Panc1 (cell line): ENCODE data around the gene PHF20.

Experiments
- POLR2AphosphoS5 ChIP-seq: IDR thresholded peaks from 2 replicates; pipeline ENCODE4 v1.6.1; 2012; ENCODE audit warnings: mild to moderate bottlenecking, low read depth, low read length, moderate library complexity
- TCF7L2 ChIP-seq: IDR thresholded peaks from 2 replicates; pipeline ENCODE4 v1.6.1; 2011; ENCODE audit warnings: mild to moderate bottlenecking, low read depth, low read length, inconsistent platforms
- TF ChIP-seq, protein P1 (sequence below): fragments of 450-650 bp; IDR thresholded peaks from 2 replicates; pipeline ENCODE4 v1.5.1; 2017; ENCODE audit warnings: mild to moderate bottlenecking
- TF ChIP-seq, protein P2 (sequence below), 2 experiments: IDR thresholded peaks; 2 replicates each; pipeline ENCODE4 v1.6.1; 2011 to 2012; ENCODE audit warnings: low read depth in 2 of 2, control low read depth in 1 of 2, low read length in 1 of 2, mild to moderate bottlenecking in 1 of 2, moderate library complexity in 1 of 2; ENCODE audit not compliant: insufficient read depth in 1 of 2

DNA sequence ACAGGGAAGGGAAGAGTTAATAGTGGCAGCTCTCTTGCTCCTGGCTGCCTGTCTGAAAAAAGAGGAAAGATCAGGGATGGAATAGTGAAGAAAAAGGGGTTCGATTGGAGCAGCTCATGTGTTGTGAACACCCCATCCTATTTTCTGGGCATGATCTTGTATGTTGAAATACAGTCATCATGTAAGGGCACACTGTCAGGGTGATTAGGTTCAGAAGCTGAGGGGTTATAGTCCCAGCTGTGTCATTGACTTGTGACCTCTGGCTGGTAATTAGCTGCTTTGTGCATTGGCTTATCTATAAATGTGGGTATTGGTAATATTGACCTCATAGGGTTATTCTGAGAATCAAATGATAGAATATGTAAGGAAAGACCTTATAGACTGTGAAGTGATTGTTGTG, 30.1 kb downstream of the PHF20 start:
- TF ChIP-seq, protein P1, sequence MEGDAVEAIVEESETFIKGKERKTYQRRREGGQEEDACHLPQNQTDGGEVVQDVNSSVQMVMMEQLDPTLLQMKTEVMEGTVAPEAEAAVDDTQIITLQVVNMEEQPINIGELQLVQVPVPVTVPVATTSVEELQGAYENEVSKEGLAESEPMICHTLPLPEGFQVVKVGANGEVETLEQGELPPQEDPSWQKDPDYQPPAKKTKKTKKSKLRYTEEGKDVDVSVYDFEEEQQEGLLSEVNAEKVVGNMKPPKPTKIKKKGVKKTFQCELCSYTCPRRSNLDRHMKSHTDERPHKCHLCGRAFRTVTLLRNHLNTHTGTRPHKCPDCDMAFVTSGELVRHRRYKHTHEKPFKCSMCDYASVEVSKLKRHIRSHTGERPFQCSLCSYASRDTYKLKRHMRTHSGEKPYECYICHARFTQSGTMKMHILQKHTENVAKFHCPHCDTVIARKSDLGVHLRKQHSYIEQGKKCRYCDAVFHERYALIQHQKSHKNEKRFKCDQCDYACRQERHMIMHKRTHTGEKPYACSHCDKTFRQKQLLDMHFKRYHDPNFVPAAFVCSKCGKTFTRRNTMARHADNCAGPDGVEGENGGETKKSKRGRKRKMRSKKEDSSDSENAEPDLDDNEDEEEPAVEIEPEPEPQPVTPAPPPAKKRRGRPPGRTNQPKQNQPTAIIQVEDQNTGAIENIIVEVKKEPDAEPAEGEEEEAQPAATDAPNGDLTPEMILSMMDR = no peak
- TF ChIP-seq, protein P2, sequence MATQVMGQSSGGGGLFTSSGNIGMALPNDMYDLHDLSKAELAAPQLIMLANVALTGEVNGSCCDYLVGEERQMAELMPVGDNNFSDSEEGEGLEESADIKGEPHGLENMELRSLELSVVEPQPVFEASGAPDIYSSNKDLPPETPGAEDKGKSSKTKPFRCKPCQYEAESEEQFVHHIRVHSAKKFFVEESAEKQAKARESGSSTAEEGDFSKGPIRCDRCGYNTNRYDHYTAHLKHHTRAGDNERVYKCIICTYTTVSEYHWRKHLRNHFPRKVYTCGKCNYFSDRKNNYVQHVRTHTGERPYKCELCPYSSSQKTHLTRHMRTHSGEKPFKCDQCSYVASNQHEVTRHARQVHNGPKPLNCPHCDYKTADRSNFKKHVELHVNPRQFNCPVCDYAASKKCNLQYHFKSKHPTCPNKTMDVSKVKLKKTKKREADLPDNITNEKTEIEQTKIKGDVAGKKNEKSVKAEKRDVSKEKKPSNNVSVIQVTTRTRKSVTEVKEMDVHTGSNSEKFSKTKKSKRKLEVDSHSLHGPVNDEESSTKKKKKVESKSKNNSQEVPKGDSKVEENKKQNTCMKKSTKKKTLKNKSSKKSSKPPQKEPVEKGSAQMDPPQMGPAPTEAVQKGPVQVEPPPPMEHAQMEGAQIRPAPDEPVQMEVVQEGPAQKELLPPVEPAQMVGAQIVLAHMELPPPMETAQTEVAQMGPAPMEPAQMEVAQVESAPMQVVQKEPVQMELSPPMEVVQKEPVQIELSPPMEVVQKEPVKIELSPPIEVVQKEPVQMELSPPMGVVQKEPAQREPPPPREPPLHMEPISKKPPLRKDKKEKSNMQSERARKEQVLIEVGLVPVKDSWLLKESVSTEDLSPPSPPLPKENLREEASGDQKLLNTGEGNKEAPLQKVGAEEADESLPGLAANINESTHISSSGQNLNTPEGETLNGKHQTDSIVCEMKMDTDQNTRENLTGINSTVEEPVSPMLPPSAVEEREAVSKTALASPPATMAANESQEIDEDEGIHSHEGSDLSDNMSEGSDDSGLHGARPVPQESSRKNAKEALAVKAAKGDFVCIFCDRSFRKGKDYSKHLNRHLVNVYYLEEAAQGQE (IDR thresholded peaks at IDR 0.05; ENCODE audit: insufficient read depth in 1 of 2, low read depth in 2 of 2, low read length in 1 of 2) = no peak
- TF ChIP-seq POLR2AphosphoS5 = no peak
- TF ChIP-seq TCF7L2 = no peak
